IPS-20b (cell line): ENCODE measurements around the gene KY.

Experiments used
- H3K27ac ChIP-seq: one replicate; pipeline ENCODE4 v1.5.1; 2013; ENCODE audit warnings: low read length
- H3K27me3 ChIP-seq: 2 replicates; pipeline ENCODE4 v1.6.1; 2013; ENCODE audit warnings: mild to moderate bottlenecking, low read length, inconsistent platforms; ENCODE audit not compliant: insufficient read depth
- H3K36me3 ChIP-seq: 2 replicates; pipeline ENCODE4 v1.6.1; 2013; ENCODE audit warnings: low read depth, mild to moderate bottlenecking, inconsistent platforms, low read length, moderate library complexity; ENCODE audit not compliant: insufficient read depth
- H3K4me1 ChIP-seq: 2 replicates; pipeline ENCODE4 v1.6.1; 2013; ENCODE audit warnings: mild to moderate bottlenecking, control low read depth, inconsistent platforms, low read length, moderate library complexity; ENCODE audit not compliant: insufficient read depth
- H3K4me3 ChIP-seq: 2 replicates; pipeline ENCODE4 v1.5.1; 2013; ENCODE audit warnings: mild to moderate bottlenecking, low read length, inconsistent platforms
- H3K9ac ChIP-seq: 2 replicates; pipeline ENCODE4 v1.6.1; 2013; ENCODE audit warnings: low read depth, mild to moderate bottlenecking, inconsistent platforms, low read length, moderate library complexity
- H3K9me3 ChIP-seq: 2 replicates; pipeline ENCODE4 v1.6.1; 2013; ENCODE audit warnings: mild to moderate bottlenecking, low read depth, low read length, inconsistent platforms; ENCODE audit not compliant: insufficient read depth

KY gene

GRCh38 chr3:134623615-134624245 lies 27.1 kb downstream of the KY start:
- Histone ChIP-seq H3K9ac (no peak overlapping the region), H3K4me1 (no peaks in the 10 kb centered on the region), H3K27me3 (no peaks in the 10 kb centered on the region), H3K9me3 (no peaks in the 10 kb centered on the region), H3K4me3 (no peak overlapping the region), H3K36me3 (no peaks in the 10 kb centered on the region), H3K27ac (no peak overlapping the region)

- H3K9ac ChIP-seq: no peak overlapping the region
- H3K9me3 ChIP-seq: no peaks in the 10 kb centered on the region
- H3K27me3 ChIP-seq: no peaks in the 10 kb centered on the region
- no peak overlapping the region for H3K27ac ChIP-seq
- H3K36me3 ChIP-seq: no peaks in the 10 kb centered on the region
- H3K4me3 ChIP-seq: no peak overlapping the region
- H3K4me1 ChIP-seq: no peaks in the 10 kb centered on the region
These were observed 27.9 kb downstream of the KY start for GRCh38 chr3:134622806-134623365.

DNA sequence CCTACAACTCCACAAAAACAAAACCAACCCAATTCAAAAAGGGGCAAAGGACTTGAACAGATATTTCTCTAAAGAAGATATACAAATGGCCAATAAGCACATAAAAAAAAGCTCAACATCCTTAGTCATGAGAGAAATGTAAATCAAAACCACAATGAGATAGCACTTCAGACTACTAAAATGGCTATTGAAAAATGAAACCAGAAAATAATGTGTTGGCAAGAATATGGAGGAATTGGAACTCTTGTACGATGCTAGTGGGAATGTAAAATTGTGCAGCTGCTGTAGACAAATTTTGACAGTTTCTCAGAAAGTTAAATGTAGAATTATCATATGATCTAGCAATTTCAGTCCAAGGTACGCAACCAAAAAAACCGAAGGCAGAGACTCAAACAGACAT lies 29.0 kb downstream of the KY start:
- Histone ChIP-seq H3K36me3 (no peaks in the 10 kb centered on the region), H3K9me3 (no peaks in the 10 kb centered on the region), H3K27ac (no peak overlapping the region), H3K27me3 (no peaks in the 10 kb centered on the region), H3K4me3 (no peak overlapping the region), H3K9ac (no peak overlapping the region), H3K4me1 (no peaks in the 10 kb centered on the region)

- H3K4me1 ChIP-seq: no peaks in the 10 kb centered on the region
- no peak overlapping the region for H3K27ac ChIP-seq
- no peak overlapping the region for H3K4me3 ChIP-seq
- H3K9me3 ChIP-seq: no peaks in the 10 kb centered on the region
- H3K9ac ChIP-seq: no peak overlapping the region
- no peaks in the 10 kb centered on the region for H3K36me3 ChIP-seq
- no peaks in the 10 kb centered on the region for H3K27me3 ChIP-seq
These were observed 30.2 kb downstream of the KY start for GRCh38 chr3:134620476-134621115.

DNA sequence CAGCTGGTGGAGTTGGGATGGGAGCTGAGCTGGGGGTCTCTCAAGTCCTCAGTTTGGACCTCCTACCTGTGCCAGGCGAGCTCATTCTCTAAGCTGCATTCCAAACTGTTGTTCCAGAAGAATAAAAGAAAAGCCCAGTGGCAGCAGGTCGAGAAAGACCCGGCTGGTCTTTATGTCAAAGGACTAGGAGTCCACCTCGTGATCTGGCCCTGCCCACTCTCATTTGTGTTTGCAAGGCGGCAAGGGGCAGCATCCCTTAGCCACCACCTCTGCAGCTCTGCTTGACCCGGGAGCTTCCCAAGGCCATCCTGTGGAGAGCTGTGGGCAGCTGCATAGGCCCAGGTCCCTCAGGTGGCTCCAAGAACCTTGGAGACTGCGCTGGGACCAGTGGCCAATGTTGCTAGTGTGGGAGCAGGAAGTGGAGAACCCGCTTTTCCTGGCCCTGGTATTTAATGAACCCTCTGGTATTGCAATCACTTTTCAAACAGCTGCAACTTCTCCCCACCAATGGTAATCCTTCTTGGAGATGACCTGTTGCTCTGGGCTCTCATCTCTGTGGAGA lies 30.9 kb downstream of the KY start:
- Histone ChIP-seq H3K4me1 (no peaks in the 10 kb centered on the region), H3K27me3 (no peaks in the 10 kb centered on the region), H3K27ac (no peak overlapping the region), H3K4me3 (no peak overlapping the region), H3K9me3 (no peaks in the 10 kb centered on the region), H3K36me3 (no peaks in the 10 kb centered on the region), H3K9ac (no peak overlapping the region)

DNA sequence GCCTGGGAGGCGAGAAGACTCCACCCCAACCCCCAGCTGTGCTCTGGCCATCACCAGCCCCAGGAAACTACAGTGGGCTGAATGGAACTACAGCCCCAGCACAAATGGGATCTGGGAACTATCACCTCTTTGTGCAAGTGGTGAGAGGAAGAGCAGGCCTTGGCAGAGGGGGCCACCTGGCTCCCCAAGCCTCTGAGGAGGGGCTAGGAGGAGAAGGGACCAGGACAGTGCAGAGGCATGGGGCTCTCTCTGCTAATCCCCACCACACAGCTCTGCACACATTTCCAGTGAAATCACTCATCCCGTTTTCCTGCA lies 31.6 kb downstream of the KY start:
- no peaks in the 10 kb centered on the region for H3K36me3 ChIP-seq
- H3K27me3 ChIP-seq: no peaks in the 10 kb centered on the region
- no peak overlapping the region for H3K9ac ChIP-seq
- no peak overlapping the region for H3K4me3 ChIP-seq
- H3K4me1 ChIP-seq: no peaks in the 10 kb centered on the region
- no peak overlapping the region for H3K27ac ChIP-seq
- H3K9me3 ChIP-seq: no peaks in the 10 kb centered on the region

DNA sequence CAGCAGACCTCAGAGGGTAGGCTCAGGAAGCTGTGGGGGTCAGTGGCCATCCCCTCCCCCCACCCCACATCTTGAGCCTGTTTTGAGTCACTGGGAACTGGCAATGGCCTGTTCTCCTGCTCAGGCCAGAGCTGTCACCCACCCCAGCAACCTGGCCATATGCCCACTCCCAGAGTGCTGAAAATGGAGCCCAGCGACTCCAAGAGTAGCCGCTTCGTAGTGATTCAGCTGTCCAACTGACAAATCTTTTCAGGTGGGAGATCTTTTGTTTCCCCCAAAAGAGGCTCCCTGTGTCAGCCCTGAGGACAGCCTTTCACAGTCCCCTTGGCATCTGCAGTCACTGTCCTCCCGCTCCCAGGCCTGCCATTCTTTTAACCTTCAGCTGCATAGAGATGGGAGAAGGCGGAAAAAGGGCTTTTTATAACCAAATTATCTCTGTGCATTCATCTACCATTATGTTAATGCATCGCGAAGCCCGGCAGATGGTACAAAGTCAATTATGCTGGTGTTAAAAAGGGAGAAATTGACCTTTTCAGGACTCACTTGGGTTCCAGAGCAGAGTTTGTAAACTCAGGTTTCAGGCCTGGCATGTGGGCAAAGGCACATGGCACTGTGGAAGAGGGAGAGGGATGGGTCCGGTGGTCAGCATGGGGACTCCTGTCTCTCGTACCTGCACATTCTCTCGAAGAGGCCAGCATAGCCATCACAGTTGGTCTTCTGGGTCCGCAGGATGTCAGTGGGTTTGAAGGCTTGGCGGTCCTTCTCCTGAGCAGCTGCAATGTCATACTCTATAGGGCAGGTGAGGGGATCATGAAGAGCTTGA lies 32.1 kb downstream of the KY start:
- Histone ChIP-seq H3K36me3 (no peaks in the 10 kb centered on the region), H3K4me1 (no peaks in the 10 kb centered on the region), H3K9me3 (no peaks in the 10 kb centered on the region), H3K4me3 (no peak overlapping the region), H3K27ac (no peak overlapping the region), H3K9ac (no peak overlapping the region), H3K27me3 (no peaks in the 10 kb centered on the region)

- H3K4me3 ChIP-seq: no peak overlapping the region
- H3K4me1 ChIP-seq: no peaks in the 10 kb centered on the region
- H3K27me3 ChIP-seq: no peaks in the 10 kb centered on the region
- H3K36me3 ChIP-seq: no peaks in the 10 kb centered on the region
- H3K9ac ChIP-seq: no peak overlapping the region
- no peak overlapping the region for H3K27ac ChIP-seq
- H3K9me3 ChIP-seq: no peaks in the 10 kb centered on the region
These were observed 33.0 kb downstream of the KY start for GRCh38 chr3:134617608-134618477.

DNA sequence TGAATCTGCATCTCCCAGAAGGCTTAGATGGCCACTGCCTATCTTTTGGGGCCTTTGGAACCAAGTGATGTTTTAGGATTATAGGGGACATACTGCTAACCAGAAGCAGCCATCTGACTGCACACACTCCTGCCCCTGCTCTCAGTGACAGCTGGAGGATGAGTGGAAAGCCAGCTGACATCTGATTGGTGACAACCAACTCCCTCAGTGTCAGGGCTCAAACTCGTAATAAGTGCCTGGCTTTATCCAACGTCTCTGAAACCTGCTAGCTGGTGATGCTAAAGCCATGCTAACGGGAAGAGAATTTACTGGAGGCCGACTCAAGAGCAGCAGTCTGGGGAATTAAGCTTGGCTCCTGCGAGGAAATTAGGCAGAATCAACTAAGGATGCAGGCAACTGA lies 35.1 kb downstream of the KY start:
- Histone ChIP-seq H3K4me1 (no peaks in the 10 kb centered on the region), H3K27ac (no peak overlapping the region), H3K9ac (no peak overlapping the region), H3K27me3 (no peaks in the 10 kb centered on the region), H3K36me3 (no peaks in the 10 kb centered on the region), H3K9me3 (no peaks in the 10 kb centered on the region), H3K4me3 (no peak overlapping the region)

GRCh38 chr3:134614955-134615354 lies 35.9 kb downstream of the KY start:
- Histone ChIP-seq H3K27ac (no peak overlapping the region), H3K4me3 (no peak overlapping the region), H3K27me3 (no peaks in the 10 kb centered on the region)

DNA sequence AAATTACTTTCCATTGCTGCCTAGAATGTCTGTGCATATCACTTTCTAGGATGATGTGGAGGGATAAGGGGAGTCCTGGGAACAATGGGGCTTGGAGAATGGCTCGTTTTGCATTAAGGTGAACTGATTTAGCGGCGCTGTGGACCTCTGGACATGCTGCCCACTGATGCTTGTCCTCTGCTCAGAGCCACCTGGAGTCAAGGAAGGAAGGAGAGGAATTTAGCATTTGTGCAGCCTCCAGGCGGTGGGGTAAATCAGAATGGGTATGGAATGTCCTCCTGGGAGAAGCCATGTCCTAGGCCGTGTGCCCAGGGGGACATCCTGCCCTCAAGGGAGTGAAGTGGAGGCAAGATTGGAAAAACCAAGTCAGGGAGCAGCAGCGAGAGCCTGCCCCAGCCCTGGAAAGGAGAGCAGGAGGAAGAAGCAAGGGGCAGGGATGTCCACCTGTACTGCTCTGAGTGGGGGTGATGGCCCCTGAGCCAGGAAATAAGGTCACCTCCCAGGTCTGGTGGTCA lies 37.8 kb downstream of the KY start:
- no peak overlapping the region for H3K9ac ChIP-seq
- H3K27me3 ChIP-seq: no peaks in the 10 kb centered on the region
- H3K36me3 ChIP-seq: no peaks in the 10 kb centered on the region
- H3K4me3 ChIP-seq: no peak overlapping the region
- no peak overlapping the region for H3K27ac ChIP-seq
- H3K4me1 ChIP-seq: no peaks in the 10 kb centered on the region
- H3K9me3 ChIP-seq: no peaks in the 10 kb centered on the region

More at GRCh38 chr3:134614955-134615354, 35.9 kb downstream of the KY start:
- Histone ChIP-seq H3K4me1 (no peaks in the 10 kb centered on the region), H3K9me3 (no peaks in the 10 kb centered on the region), H3K9ac (no peak overlapping the region), H3K36me3 (no peaks in the 10 kb centered on the region)
